Parathyroid adenoma (tissue), 2 donors: Measurements from ENCODE around the gene MESP1.

Experiments used
- H2AFZ ChIP-seq: fragments of 300-600 bp; sonication (generic); one replicate; pipeline ENCODE4 v1.7.0; 2017; ENCODE audit warnings: antibody characterized with exemption, mild to moderate bottlenecking
- H3K27ac ChIP-seq: fragments of 300-600 bp; sonication (generic); one replicate; pipeline ENCODE4 v1.7.0; 2017
- H3K27me3 ChIP-seq: fragments of 300-600 bp; sonication (generic); one replicate; pipeline ENCODE4 v1.7.0; 2017; ENCODE audit warnings: low read length; ENCODE audit not compliant: control insufficient read depth, insufficient read depth
- H3K36me3 ChIP-seq: fragments of 300-600 bp; sonication (generic); one replicate; pipeline ENCODE4 v1.7.0; 2017; ENCODE audit warnings: low read length; ENCODE audit not compliant: control insufficient read depth, insufficient read depth
- H3K4me1 ChIP-seq: fragments of 300-600 bp; sonication (generic); one replicate; pipeline ENCODE4 v1.7.0; 2017; ENCODE audit warnings: control low read depth
- H3K4me2 ChIP-seq: fragments of 300-600 bp; sonication (generic); one replicate; pipeline ENCODE4 v1.7.0; 2017; ENCODE audit warnings: low read length
- H3K4me3 ChIP-seq: fragments of 300-600 bp; sonication (generic); one replicate; pipeline ENCODE4 v1.7.0; 2017; ENCODE audit warnings: low read depth, low read length
- H3K79me2 ChIP-seq: fragments of 300-600 bp; sonication (generic); one replicate; pipeline ENCODE4 v1.7.0; 2017; ENCODE audit warnings: control low read depth
- H3K9ac ChIP-seq: fragments of 300-600 bp; sonication (generic); one replicate; pipeline ENCODE4 v1.7.0; 2017; ENCODE audit warnings: mild to moderate bottlenecking
- H3K9me3 ChIP-seq: fragments of 300-600 bp; sonication (generic); one replicate; pipeline ENCODE4 v1.7.0; 2017; ENCODE audit warnings: low read length; ENCODE audit not compliant: control insufficient read depth
- CTCF ChIP-seq: fragments of 300-600 bp; sonication (generic); IDR thresholded peaks from one replicate; pipeline ENCODE4 v1.7.0; 2017; ENCODE audit warnings: antibody characterized with exemption, mild to moderate bottlenecking
- donor health status: primary hyperparathyroidism.

MESP1 gene

GRCh38 chr15:89746386-89746780 is 4.7 kb downstream of the MESP1 start:
- H3K36me3 ChIP-seq = no peaks in the 10 kb centered on the region
- H3K9me3 ChIP-seq = no peaks in the 10 kb centered on the region
- H3K79me2 ChIP-seq = no peaks in the 10 kb centered on the region
- H3K27me3 ChIP-seq = no peaks in the 10 kb centered on the region
- no peak overlapping the region for H3K4me2 ChIP-seq
- H2AFZ ChIP-seq = no peak overlapping the region
- no peaks in the 10 kb centered on the region for H3K4me1 ChIP-seq
- H3K9ac ChIP-seq = no peak overlapping the region
- no peak overlapping the region for H3K27ac ChIP-seq
- no peak overlapping the region for H3K4me3 ChIP-seq
- TF ChIP-seq CTCF = no peak

- no peak for TF ChIP-seq CTCF
- Histone ChIP-seq H3K27me3 (no peaks in the 10 kb centered on the region), H3K36me3 (no peaks in the 10 kb centered on the region), H3K9me3 (no peaks in the 10 kb centered on the region), H3K27ac (no peak overlapping the region), H3K4me1 (no peaks in the 10 kb centered on the region), H3K4me3 (no peak overlapping the region), H3K9ac (no peak overlapping the region), H3K79me2 (no peaks in the 10 kb centered on the region), H3K4me2 (no peak overlapping the region), H2AFZ (no peak overlapping the region)
Measured at GRCh38 chr15:89745768-89746167, 5.3 kb downstream of the MESP1 start.

GRCh38 chr15:89745131-89745530 is 5.9 kb downstream of the MESP1 start:
- Histone ChIP-seq H3K4me1 (no peaks in the 10 kb centered on the region), H3K36me3 (no peaks in the 10 kb centered on the region), H3K4me2 (no peak overlapping the region), H3K79me2 (no peaks in the 10 kb centered on the region), H3K9me3 (no peaks in the 10 kb centered on the region), H3K9ac (no peak overlapping the region), H3K27me3 (no peaks in the 10 kb centered on the region), H3K4me3 (no peak overlapping the region), H2AFZ (no peak overlapping the region), H3K27ac (no peak overlapping the region)
- no peak for TF ChIP-seq CTCF

GRCh38 chr15:89743594-89743993 is 7.5 kb downstream of the MESP1 start:
- no peak for TF ChIP-seq CTCF
- no peak overlapping the region for H3K27ac ChIP-seq
- no peaks in the 10 kb centered on the region for H3K4me1 ChIP-seq
- H3K36me3 ChIP-seq = no peaks in the 10 kb centered on the region
- no peak overlapping the region for H3K4me2 ChIP-seq
- no peaks in the 10 kb centered on the region for H3K9me3 ChIP-seq
- H3K4me3 ChIP-seq = no peak overlapping the region
- no peak overlapping the region for H2AFZ ChIP-seq
- H3K27me3 ChIP-seq = no peaks in the 10 kb centered on the region
- H3K79me2 ChIP-seq = no peaks in the 10 kb centered on the region
- no peak overlapping the region for H3K9ac ChIP-seq

GRCh38 chr15:89743011-89743410 is 8.0 kb downstream of the MESP1 start:
- no peak overlapping the region for H3K4me3 ChIP-seq
- H3K79me2 ChIP-seq = no peaks in the 10 kb centered on the region
- no peaks in the 10 kb centered on the region for H3K27me3 ChIP-seq
- H3K4me1 ChIP-seq = no peaks in the 10 kb centered on the region
- H3K27ac ChIP-seq = no peak overlapping the region
- H2AFZ ChIP-seq = no peak overlapping the region
- TF ChIP-seq CTCF = no peak
- H3K9ac ChIP-seq = no peak overlapping the region
- no peak overlapping the region for H3K4me2 ChIP-seq
- no peaks in the 10 kb centered on the region for H3K36me3 ChIP-seq
- no peaks in the 10 kb centered on the region for H3K9me3 ChIP-seq
